Central memory CD4-positive, alpha-beta T cell (primary cell): Measurements from ENCODE around the gene FIS1.
A peak's percentile ranks its signal among the peaks of the same experiment; 100 is the strongest.

Experiments
- DNase-seq: peaks from one replicate; pipeline ENCODE4 v3.0.0; 2022

The FIS1 gene

GRCh38 chr7:101232141-101232850, 12.6 kb downstream of the FIS1 start:
- DNase-seq, result no peak

GRCh38 chr7:101231644-101232043, 13.2 kb downstream of the FIS1 start:
- no peak for DNase-seq

- no peak for DNase-seq
These were observed 18.2 kb downstream of the FIS1 start for GRCh38 chr7:101226721-101227120.

GRCh38 chr7:101225650-101226049, 19.2 kb downstream of the FIS1 start:
- DNase-seq, result no peak

- DNase-seq, result no peak
These were observed 21.4 kb downstream of the FIS1 start for GRCh38 chr7:101223528-101223927.

GRCh38 chr7:101222275-101222830, 22.5 kb downstream of the FIS1 start:
- no peak for DNase-seq

GRCh38 chr7:101220295-101220694, 24.6 kb downstream of the FIS1 start:
- no peak for DNase-seq

GRCh38 chr7:101218236-101219125, 26.4 kb downstream of the FIS1 start:
- DNase-seq, result no peak

GRCh38 chr7:101217388-101218235, 27.3 kb downstream of the FIS1 start, which contains the start of the genes PLOD3 and ZNHIT1:
Gene PLOD3, minus strand, starts transcription at chr7:101217581. Its CDS starts 307 bp downstream, at chr7:101217274.
Gene ZNHIT1, plus strand, starts transcription at chr7:101218165. Its CDS starts 31 bp downstream, at chr7:101218196.
- DNase-seq, result peak; percentile 96

GRCh38 chr7:101216860-101217387, 28.0 kb downstream of the FIS1 start:
- DNase-seq, result no peak

- no peak for DNase-seq
These were observed 28.7 kb downstream of the FIS1 start for GRCh38 chr7:101216001-101216859.

- no peak for DNase-seq
These were observed 32.9 kb downstream of the FIS1 start for GRCh38 chr7:101212014-101212413.

GRCh38 chr7:101211501-101211900, 33.4 kb downstream of the FIS1 start:
- DNase-seq, result no peak

GRCh38 chr7:101210143-101210542, 34.7 kb downstream of the FIS1 start:
- DNase-seq, result no peak

- no peak for DNase-seq
These were observed 36.1 kb downstream of the FIS1 start for GRCh38 chr7:101208794-101209193.

- DNase-seq, result no peak
These were observed 37.4 kb downstream of the FIS1 start for GRCh38 chr7:101207459-101207858.

- no peak for DNase-seq
These were observed 38.2 kb downstream of the FIS1 start for GRCh38 chr7:101206665-101207042.

- DNase-seq, result no peak
These were observed 38.8 kb downstream of the FIS1 start for GRCh38 chr7:101205901-101206664.

- peak; percentile 41 for DNase-seq
These were observed 40.8 kb downstream of the FIS1 start for GRCh38 chr7:101203740-101204738.
